K562 (cell line): ENCODE measurements around the gene ALPK1. TPM values are rescaled to one million over a fixed set of nuclear protein-coding genes. Genes with fewer than 3 reads are reported as not detected.

Source experiments
- ATAC-seq: fragments of 200-7000 bp; cut with Tn5 transposase; 3 replicates; pipeline ENCODE4 v1.9.1; 2020; ENCODE audit warnings: moderate library complexity
- BruUV-seq: library from RNA; stranded (reverse); fragments of 400-500 nt; replicated peaks from 2 replicates; lab custom pipeline; 2021; lab: Mats Ljungman, UMichigan
- CTCF ChIA-PET: fragments of 300-600 bp; formaldehyde crosslinking; extraction: SDS; loops from one replicate; lab custom pipeline; 2021; ENCODE audit warnings: low intra/inter-chr PET ratio; lab: Yijun Ruan, JAX
- POLR2A ChIA-PET: fragments of 300-600, 350-650 bp; sonication (Branson Sonifier 250); formaldehyde crosslinking; extraction: SDS; loops from one replicate; lab custom pipeline; 2021; ENCODE audit warnings: antibody characterized with exemption, inconsistent platforms; lab: Yijun Ruan, JAX
- DNase-seq, 4 experiments: peaks; one replicate each; pipeline versions ENCODE4 v3.0.0 to v3.0.0-alpha.2; 2011 to 2018; ENCODE audit warnings: low spot score in 3 of 4, mixed read lengths in 3 of 4; ENCODE audit errors: extremely low read depth in 1 of 4
- FAIRE-seq: peaks from 2 replicates; lab custom pipeline; 2011; peaks lifted over from hg19 to GRCh38; lab: Jason Lieb, UNC
- H2AFZ ChIP-seq: 2 replicates; pipeline ENCODE4 v1.6.0; 2011; ENCODE audit warnings: low read depth, low read length, control low read depth, inconsistent platforms
- H3K27ac ChIP-seq: fragments of 200-600 bp; 3 replicates; pipeline ENCODE4 v1.8.0; 2011; ENCODE audit warnings: low read depth, mild to moderate bottlenecking, control low read depth, inconsistent platforms, low read length, moderate library complexity, mixed read lengths; ENCODE audit errors: extremely low read depth
- H3K27me3 ChIP-seq, 2 experiments: fragments of 300-600 bp in 1 of 2; 2 replicates in 1 of 2; 3 replicates in 1 of 2; pipeline versions ENCODE4 v1.6.0 to v1.8.0; 2011; ENCODE audit warnings: inconsistent platforms in 2 of 2, low read length in 2 of 2, mild to moderate bottlenecking in 1 of 2, mixed read lengths in 1 of 2, moderate library complexity in 1 of 2; ENCODE audit not compliant: control insufficient read depth in 2 of 2, insufficient read depth in 2 of 2
- H3K36me3 ChIP-seq: fragments of 300-600 bp; 3 replicates; pipeline ENCODE4 v1.8.0; 2011; ENCODE audit warnings: mild to moderate bottlenecking, low read length, inconsistent platforms; ENCODE audit not compliant: control insufficient read depth, insufficient read depth
- H3K4me1 ChIP-seq, 2 experiments: fragments of 200-600 bp in 1 of 2; replicated peaks in 1 of 2; 2 replicates in 1 of 2; 3 replicates in 1 of 2; pipeline versions ENCODE4 v1.5.1 to v1.8.0; 2011; ENCODE audit warnings: inconsistent platforms in 2 of 2, low read length in 2 of 2, mild to moderate bottlenecking in 1 of 2, mixed read lengths in 1 of 2, moderate library complexity in 1 of 2; ENCODE audit not compliant: control insufficient read depth in 2 of 2, insufficient read depth in 2 of 2
- H3K4me2 ChIP-seq: 2 replicates; pipeline ENCODE4 v1.6.1; 2011; ENCODE audit warnings: low read length, control low read depth, inconsistent platforms, mixed read lengths; ENCODE audit not compliant: insufficient read depth
- H3K4me3 ChIP-seq: fragments of 200-600 bp; sonication (generic), shearing (Covaris generic); 2 replicates; pipeline ENCODE4 v1.5.1; 2016; ENCODE audit warnings: control low read depth, inconsistent platforms
- H3K79me2 ChIP-seq: fragments of 200-600 bp; 3 replicates; pipeline ENCODE4 v1.8.0; 2011; ENCODE audit warnings: low read length, inconsistent platforms; ENCODE audit not compliant: control insufficient read depth, insufficient read depth
- H3K9ac ChIP-seq, 2 experiments: 2 replicates each; pipeline versions ENCODE4 v1.6.0 to v1.6.1; 2011; ENCODE audit warnings: low read depth in 2 of 2, low read length in 2 of 2, control low read depth in 1 of 2, inconsistent platforms in 1 of 2, mild to moderate bottlenecking in 1 of 2, mixed read lengths in 1 of 2; ENCODE audit not compliant: insufficient read depth in 1 of 2
- H3K9me1 ChIP-seq: one replicate; pipeline ENCODE4 v1.6.0; 2011; ENCODE audit warnings: inconsistent platforms, mild to moderate bottlenecking, low read length, moderate library complexity; ENCODE audit not compliant: control insufficient read depth, insufficient read depth
- H3K9me3 ChIP-seq: replicated peaks from 2 replicates; pipeline ENCODE4 v1.5.1; 2011; ENCODE audit warnings: low read depth, low read length, inconsistent platforms; ENCODE audit not compliant: control insufficient read depth, insufficient read depth
- H4K20me1 ChIP-seq: replicated peaks from 2 replicates; pipeline ENCODE4 v1.6.1; 2011; ENCODE audit warnings: low read length, inconsistent platforms, mixed read lengths; ENCODE audit not compliant: control insufficient read depth, insufficient read depth
- CREB1 ChIP-seq, 2 experiments: sonication (generic) in 1 of 2; formaldehyde crosslinking in 1 of 2; IDR thresholded peaks; 2 replicates each; pipeline versions ENCODE4 v1.6.1 to v1.8.0; 2012 to 2022; ENCODE audit warnings: inconsistent platforms in 1 of 2, mild to moderate bottlenecking in 1 of 2, missing genetic modification reagents in 1 of 2, moderate library complexity in 1 of 2
- ELF4 ChIP-seq: fragments of 450-650 bp; formaldehyde crosslinking; IDR thresholded peaks from 2 replicates; pipeline ENCODE4 v1.4.0; 2022; ENCODE audit warnings: missing genetic modification characterization
- MBD2 ChIP-seq: sonication (generic); IDR thresholded peaks from 2 replicates; pipeline ENCODE4 v1.6.1; 2016; ENCODE audit warnings: low read depth, borderline replicate concordance
- RAD21 ChIP-seq, 2 experiments: fragments of 250-450 bp in 1 of 2; fragments of 450-650 bp in 1 of 2; sonication (Bioruptor Pico) in 1 of 2; formaldehyde crosslinking in 1 of 2; IDR thresholded peaks in 1 of 2; conservative IDR thresholded peaks in 1 of 2; 2 replicates each; pipeline versions ENCODE4 v1.4.0 to v1.8.0; 2020 to 2022; ENCODE audit warnings: mild to moderate bottlenecking in 2 of 2, moderate library complexity in 1 of 2
- SMAD4 ChIP-seq: fragments of 250-450 bp; sonication (Bioruptor Pico); conservative IDR thresholded peaks from 2 replicates; pipeline ENCODE4 v1.8.0; 2021; ENCODE audit warnings: inconsistent platforms, mild to moderate bottlenecking, moderate library complexity
- TARDBP ChIP-seq: fragments of 450-650 bp; IDR thresholded peaks from 2 replicates; pipeline ENCODE4 v1.6.1; 2016
- ZNF146 ChIP-seq: IDR thresholded peaks from one replicate; pipeline ENCODE4 v1.6.1; 2018; ENCODE audit warnings: missing compliant biosample characterization; ENCODE audit not compliant: unreplicated experiment
- ZNF347 ChIP-seq: fragments of 450-650 bp; formaldehyde crosslinking; IDR thresholded peaks from 2 replicates; pipeline ENCODE4 v1.4.0; 2020; ENCODE audit warnings: low read depth, mild to moderate bottlenecking, moderate library complexity
- WGBS: fragments of 100-300 bp; shearing (Covaris generic); methylation state at CpG from one replicate; pipeline ENCODE4 v1.1.6; 2016; ENCODE audit warnings: low coverage, mixed read lengths; ENCODE audit not compliant: insufficient coverage; ENCODE audit errors: missing lambda C conversion rate; 5-methylcytosine and 5-hydroxymethylcytosine counted together
- in situ Hi-C: fragments of 300-500 bp; cut with MboI; formaldehyde crosslinking; loops from 4 replicates; pipeline ENCODE4 v1.15.0; 2018; ENCODE audit warnings: inconsistent platforms, mixed read lengths
- intact Hi-C: fragments of 100-400 bp; cut with micrococcal nuclease; formaldehyde crosslinking; loops from 2 replicates; pipeline ENCODE4 v1.14.2; 2022
- polyA plus RNA-seq, 8 experiments: library from polyadenylated mRNA; depleted of rRNA in 4 of 8; stranded (reverse) in 5 of 8; unstranded in 3 of 8; fragments of >200 nt; fragmentation: Nextera tagmentation in 2 of 8; fragmentation: Illumina TruSeq in 1 of 8; extraction: Ambion mirVana in 2 of 8; extraction: Trizol in 1 of 8; gene quantifications; 2 replicates each; pipeline versions ENCODE4 v1.2.1 to v1.2.3, GENCODE V29; 2011 to 2014; ENCODE audit warnings: inconsistent platforms in 1 of 8, missing spikeins in 1 of 8
- total RNA-seq, 7 experiments: library from RNA; depleted of rRNA in 6 of 7; stranded (reverse); fragments of >200 nt in 6 of 7; fragmentation: Illumina TruSeq in 2 of 7; extraction: Trizol in 2 of 7; gene quantifications; 2 replicates each; pipeline versions ENCODE4 v1.2.1 to v1.2.3, GENCODE V29; 2011 to 2021; ENCODE audit warnings: low replicate concordance in 1 of 7
- TF ChIP-seq, protein P1 (sequence below): fragments of 450-650 bp; formaldehyde crosslinking; IDR thresholded peaks from 2 replicates; pipeline ENCODE4 v1.4.0; 2020; ENCODE audit warnings: mild to moderate bottlenecking
- TF ChIP-seq, protein P2 (sequence below): sonication (generic); formaldehyde crosslinking; IDR thresholded peaks from 2 replicates; pipeline ENCODE4 v1.9.0; 2022; ENCODE audit warnings: mild to moderate bottlenecking, missing genetic modification reagents

ALPK1 gene
- total and polyA plus RNA-seq, 9 of the 15 experiments (the other 6 are each of a cell fraction or from before 2014, with no cell fraction given), result 2.3 to 6.9 (median 4.6) TPM

DNA sequence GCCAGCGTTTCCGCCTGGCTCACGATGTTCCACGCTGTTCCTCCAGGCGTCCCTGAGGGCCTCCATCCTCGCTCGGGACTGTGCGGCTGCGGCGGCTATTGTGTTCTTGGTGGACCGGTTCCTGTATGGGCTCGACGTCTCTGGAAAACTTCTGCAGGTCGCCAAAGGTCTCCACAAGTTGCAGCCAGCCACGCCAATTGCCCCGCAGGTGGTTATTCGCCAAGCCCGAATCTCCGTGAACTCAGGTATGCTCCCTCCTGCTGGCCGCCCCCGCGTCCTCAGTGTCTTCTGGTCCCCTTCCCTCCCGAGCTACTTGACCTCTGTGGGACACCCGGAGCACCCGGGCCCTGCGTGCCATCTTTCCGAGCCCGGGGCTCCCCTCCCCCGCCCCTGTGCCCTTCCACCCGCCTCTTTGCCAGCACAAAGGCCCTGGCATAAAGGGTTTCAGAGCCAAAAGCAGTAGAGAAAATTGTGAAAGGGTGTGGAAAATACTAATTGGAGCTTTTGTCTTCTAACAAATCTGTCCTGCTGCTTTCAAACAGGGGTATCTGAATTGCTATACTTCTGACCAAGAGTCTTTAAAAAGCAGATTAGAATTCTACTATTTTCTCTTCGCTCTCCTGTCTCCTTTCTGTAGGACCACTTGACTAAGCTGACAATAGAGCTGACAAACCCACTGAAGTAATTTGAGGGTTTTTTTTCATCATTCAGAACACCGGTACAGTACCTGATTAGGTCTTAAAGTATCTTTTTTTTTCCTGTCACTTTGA is 114.8 kb downstream of the ALPK1 start:
- H3K9me3 ChIP-seq, result no peaks in the 10 kb centered on the region
- TF ChIP-seq SMAD4, result no peak
- TF ChIP-seq ELF4, result no peak
- no peak for TF ChIP-seq ZNF347 (CRISPR knock-in tag)
- no peak for TF ChIP-seq TARDBP
- no peak for TF ChIP-seq RAD21 (CRISPR knock-in tag; conservative IDR thresholded peaks at IDR 0.05 in 1 of 2, IDR thresholded peaks at IDR 0.05 in 1 of 2)
- no peak for TF ChIP-seq CREB1 (IDR thresholded peaks at IDR 0.05)
- no peak for TF ChIP-seq CREB1 (CRISPR knock-in tag; IDR thresholded peaks at IDR 0.05)
- TF ChIP-seq, protein P1, sequence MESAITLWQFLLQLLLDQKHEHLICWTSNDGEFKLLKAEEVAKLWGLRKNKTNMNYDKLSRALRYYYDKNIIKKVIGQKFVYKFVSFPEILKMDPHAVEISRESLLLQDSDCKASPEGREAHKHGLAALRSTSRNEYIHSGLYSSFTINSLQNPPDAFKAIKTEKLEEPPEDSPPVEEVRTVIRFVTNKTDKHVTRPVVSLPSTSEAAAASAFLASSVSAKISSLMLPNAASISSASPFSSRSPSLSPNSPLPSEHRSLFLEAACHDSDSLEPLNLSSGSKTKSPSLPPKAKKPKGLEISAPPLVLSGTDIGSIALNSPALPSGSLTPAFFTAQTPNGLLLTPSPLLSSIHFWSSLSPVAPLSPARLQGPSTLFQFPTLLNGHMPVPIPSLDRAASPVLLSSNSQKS (CRISPR knock-in tag), result no peak
- no peak for TF ChIP-seq MBD2
- TF ChIP-seq, protein P2, sequence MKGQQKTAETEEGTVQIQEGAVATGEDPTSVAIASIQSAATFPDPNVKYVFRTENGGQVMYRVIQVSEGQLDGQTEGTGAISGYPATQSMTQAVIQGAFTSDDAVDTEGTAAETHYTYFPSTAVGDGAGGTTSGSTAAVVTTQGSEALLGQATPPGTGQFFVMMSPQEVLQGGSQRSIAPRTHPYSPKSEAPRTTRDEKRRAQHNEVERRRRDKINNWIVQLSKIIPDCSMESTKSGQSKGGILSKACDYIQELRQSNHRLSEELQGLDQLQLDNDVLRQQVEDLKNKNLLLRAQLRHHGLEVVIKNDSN (CRISPR knock-in tag), result no peak
- TF ChIP-seq ZNF146 (CRISPR knock-in tag), result no peak
- intact Hi-C loops, result no loop called here
- ChIA-PET POLR2A (interaction anchor here (1.2 kb wide), 1 partner anchor 19 kb away, joined by 3 read pairs; no protein-coding TSS in a partner anchor), CTCF (no interaction called here)
- 18% methylated on average over 23 of the region's 32 CpGs for WGBS
- no TSS peak for BruUV-seq
- H4K20me1 ChIP-seq, result no peaks in the 10 kb centered on the region
- no peaks in the 10 kb centered on the region for H3K9me1 ChIP-seq
- in situ Hi-C loops, result no loop called here
- peaks cover 7 to 13% of the 10 kb centered on the region in 2 experiments; a peak in 1 of 5 replicates for H3K27me3 ChIP-seq
- no peak overlapping the region for H3K27ac ChIP-seq
- H3K36me3 ChIP-seq, result no peaks in the 10 kb centered on the region
- H3K4me3 ChIP-seq, result no peak overlapping the region
- no peak overlapping the region for H3K9ac ChIP-seq
- FAIRE-seq, result no peak
- no peak overlapping the region for H2AFZ ChIP-seq
- peaks cover 0 to 4% of the 10 kb centered on the region in 2 experiments; a peak in 1 of 5 replicates for H3K4me1 ChIP-seq
- no peak for ATAC-seq
- DNase-seq, result no peak
- no peaks in the 10 kb centered on the region for H3K79me2 ChIP-seq
- no peak overlapping the region for H3K4me2 ChIP-seq
